ENCODE measurements around the gene STK32B. TPM values are rescaled to one million over a fixed set of nuclear protein-coding genes. Genes with fewer than 3 reads are reported as not detected.

STK32B gene
- total RNA-seq, 1 experiment from 2014 or later = not detected

- H3K27ac Mint-ChIP-seq (ENCODE audit: unreplicated experiment) = no peak overlapping the region
- no peaks in the 10 kb centered on the region for H3K4me1 Mint-ChIP-seq (ENCODE audit: low read depth, unreplicated experiment)
These were observed 323.3 kb downstream of the STK32B start for GRCh38 chr4:5374592-5374991.

GRCh38 chr4:5374994-5375393 is 323.7 kb downstream of the STK32B start:
- intact Hi-C loops (cut with micrococcal nuclease; ENCODE audit: unreplicated experiment) = no loop called here
- CTCF ChIA-PET = no interaction called here

More at GRCh38 chr4:5374592-5374991, 323.3 kb downstream of the STK32B start:
- intact Hi-C loops (cut with micrococcal nuclease; ENCODE audit: unreplicated experiment) = no loop called here
- no peaks in the 10 kb centered on the region for H3K36me3 Mint-ChIP-seq (ENCODE audit: insufficient read depth, unreplicated experiment)
- no peak overlapping the region for H3K4me3 Mint-ChIP-seq (ENCODE audit: low read depth, unreplicated experiment)
- no peak for DNase-seq
- peaks cover 16% of the 10 kb centered on the region for H3K9me3 Mint-ChIP-seq (ENCODE audit: low read depth, unreplicated experiment)
- BruUV-seq (replicated peaks) = no TSS peak
- CTCF ChIA-PET = no interaction called here
- TF ChIP-seq CTCF (IDR thresholded peaks at IDR 0.05; ENCODE audit: unreplicated experiment) = no peak
- H3K27me3 Mint-ChIP-seq (ENCODE audit: unreplicated experiment) = no peaks in the 10 kb centered on the region

GRCh38 chr4:5376015-5376414 is 324.7 kb downstream of the STK32B start:
- CTCF ChIA-PET = no interaction called here
- no peak for TF ChIP-seq CTCF (IDR thresholded peaks at IDR 0.05; ENCODE audit: unreplicated experiment)
- H3K4me1 Mint-ChIP-seq (ENCODE audit: low read depth, unreplicated experiment) = no peaks in the 10 kb centered on the region
- H3K27me3 Mint-ChIP-seq (ENCODE audit: unreplicated experiment) = no peaks in the 10 kb centered on the region
- no peaks in the 10 kb centered on the region for H3K36me3 Mint-ChIP-seq (ENCODE audit: insufficient read depth, unreplicated experiment)
- no peak for DNase-seq
- no peak overlapping the region for H3K27ac Mint-ChIP-seq (ENCODE audit: unreplicated experiment)
- intact Hi-C loops (cut with micrococcal nuclease; ENCODE audit: unreplicated experiment) = no loop called here
- H3K4me3 Mint-ChIP-seq (ENCODE audit: low read depth, unreplicated experiment) = no peak overlapping the region
- peaks cover 13% of the 10 kb centered on the region for H3K9me3 Mint-ChIP-seq (ENCODE audit: low read depth, unreplicated experiment)
- no TSS peak for BruUV-seq (replicated peaks)

More at GRCh38 chr4:5374994-5375393, 323.7 kb downstream of the STK32B start:
- no peaks in the 10 kb centered on the region for H3K36me3 Mint-ChIP-seq (ENCODE audit: insufficient read depth, unreplicated experiment)
- no peak for TF ChIP-seq CTCF (IDR thresholded peaks at IDR 0.05; ENCODE audit: unreplicated experiment)
- peaks cover 16% of the 10 kb centered on the region for H3K9me3 Mint-ChIP-seq (ENCODE audit: low read depth, unreplicated experiment)
- H3K4me1 Mint-ChIP-seq (ENCODE audit: low read depth, unreplicated experiment) = no peaks in the 10 kb centered on the region
- no peak for DNase-seq
- no peak overlapping the region for H3K4me3 Mint-ChIP-seq (ENCODE audit: low read depth, unreplicated experiment)
- no peak overlapping the region for H3K27ac Mint-ChIP-seq (ENCODE audit: unreplicated experiment)
- BruUV-seq (replicated peaks) = no TSS peak
- H3K27me3 Mint-ChIP-seq (ENCODE audit: unreplicated experiment) = no peaks in the 10 kb centered on the region

GRCh38 chr4:5378002-5378401 is 326.7 kb downstream of the STK32B start:
- intact Hi-C loops (cut with micrococcal nuclease; ENCODE audit: unreplicated experiment) = no loop called here
- no peaks in the 10 kb centered on the region for H3K4me1 Mint-ChIP-seq (ENCODE audit: low read depth, unreplicated experiment)
- DNase-seq = no peak
- no peak overlapping the region for H3K27ac Mint-ChIP-seq (ENCODE audit: unreplicated experiment)
- H3K36me3 Mint-ChIP-seq (ENCODE audit: insufficient read depth, unreplicated experiment) = no peaks in the 10 kb centered on the region
- H3K27me3 Mint-ChIP-seq (ENCODE audit: unreplicated experiment) = no peaks in the 10 kb centered on the region
- no peak for TF ChIP-seq CTCF (IDR thresholded peaks at IDR 0.05; ENCODE audit: unreplicated experiment)
- BruUV-seq (replicated peaks) = no TSS peak
- H3K9me3 Mint-ChIP-seq (ENCODE audit: low read depth, unreplicated experiment) = peaks cover 11% of the 10 kb centered on the region
- CTCF ChIA-PET = no interaction called here
- H3K4me3 Mint-ChIP-seq (ENCODE audit: low read depth, unreplicated experiment) = no peak overlapping the region
